AG04450 (cell line): ENCODE results near the gene CD9. TPM values are rescaled to one million over a fixed set of nuclear protein-coding genes. Genes with fewer than 3 reads are reported as not detected.

Experiments used
- CTCF ChIA-PET: fragments of 300-600, 350-600 bp; formaldehyde crosslinking; extraction: SDS; loops from one replicate; lab custom pipeline; 2022; ENCODE audit warnings: antibody characterized with exemption, inconsistent platforms; lab: Charles Lee
- POLR2A ChIA-PET: fragments of 350-600 bp; formaldehyde crosslinking; extraction: SDS; loops from one replicate; lab custom pipeline; 2021; ENCODE audit warnings: antibody characterized with exemption, inconsistent platforms; lab: Yijun Ruan, JAX
- DNase-seq: peaks from one replicate; pipeline ENCODE4 v3.0.0-alpha.2; 2011; ENCODE audit warnings: low read depth, low spot score
- H3K27ac ChIP-seq: one replicate; pipeline ENCODE4 v1.5.1; 2012; ENCODE audit warnings: low read depth, low read length, control low read depth
- H3K27me3 ChIP-seq: one replicate; pipeline ENCODE4 v1.6.0; 2012; ENCODE audit warnings: low read length; ENCODE audit not compliant: control insufficient read depth, insufficient read depth
- H3K4me3 ChIP-seq: 2 replicates; pipeline ENCODE4 v1.5.1; 2011; ENCODE audit warnings: mild to moderate bottlenecking, low read depth, low read length, control low read depth
- H3K9me3 ChIP-seq: 2 replicates; pipeline ENCODE4 v1.5.1; 2012; ENCODE audit warnings: low read length; ENCODE audit not compliant: control insufficient read depth, insufficient read depth
- polyA plus RNA-seq: library from polyadenylated mRNA; depleted of rRNA; stranded (reverse); fragments of >200 nt; gene quantifications from 2 replicates; pipeline ENCODE4 v1.2.3, GENCODE V29; 2011
- TF ChIP-seq, protein P1 (sequence below): IDR thresholded peaks from 2 replicates; pipeline ENCODE4 v1.5.1; 2011; ENCODE audit warnings: low read depth, low read length, control low read depth, inconsistent platforms

Gene CD9
- polyA plus RNA-seq, 1 experiment = 177 TPM

GRCh38 chr12:6222078-6222654 is 22.0 kb downstream of the CD9 start:
- TF ChIP-seq, protein P1, sequence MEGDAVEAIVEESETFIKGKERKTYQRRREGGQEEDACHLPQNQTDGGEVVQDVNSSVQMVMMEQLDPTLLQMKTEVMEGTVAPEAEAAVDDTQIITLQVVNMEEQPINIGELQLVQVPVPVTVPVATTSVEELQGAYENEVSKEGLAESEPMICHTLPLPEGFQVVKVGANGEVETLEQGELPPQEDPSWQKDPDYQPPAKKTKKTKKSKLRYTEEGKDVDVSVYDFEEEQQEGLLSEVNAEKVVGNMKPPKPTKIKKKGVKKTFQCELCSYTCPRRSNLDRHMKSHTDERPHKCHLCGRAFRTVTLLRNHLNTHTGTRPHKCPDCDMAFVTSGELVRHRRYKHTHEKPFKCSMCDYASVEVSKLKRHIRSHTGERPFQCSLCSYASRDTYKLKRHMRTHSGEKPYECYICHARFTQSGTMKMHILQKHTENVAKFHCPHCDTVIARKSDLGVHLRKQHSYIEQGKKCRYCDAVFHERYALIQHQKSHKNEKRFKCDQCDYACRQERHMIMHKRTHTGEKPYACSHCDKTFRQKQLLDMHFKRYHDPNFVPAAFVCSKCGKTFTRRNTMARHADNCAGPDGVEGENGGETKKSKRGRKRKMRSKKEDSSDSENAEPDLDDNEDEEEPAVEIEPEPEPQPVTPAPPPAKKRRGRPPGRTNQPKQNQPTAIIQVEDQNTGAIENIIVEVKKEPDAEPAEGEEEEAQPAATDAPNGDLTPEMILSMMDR = no peak
- Histone ChIP-seq H3K27ac (no peak overlapping the region), H3K9me3 (no peaks in the 10 kb centered on the region; the same call in 1 of the 2 replicates), H3K4me3 (no peak overlapping the region), H3K27me3 (no peaks in the 10 kb centered on the region)
- CTCF ChIA-PET = interaction anchor here (1.2 to 1.5 kb wide), 2 partner anchors 27 to 63 kb away, joined by 3 to 6 read pairs; no protein-coding TSS in a partner anchor
- POLR2A ChIA-PET = interaction anchor here (0.7 kb wide), 1 partner anchor 332 kb away, joined by 9 read pairs; no protein-coding TSS in a partner anchor
- no peak for DNase-seq

DNA sequence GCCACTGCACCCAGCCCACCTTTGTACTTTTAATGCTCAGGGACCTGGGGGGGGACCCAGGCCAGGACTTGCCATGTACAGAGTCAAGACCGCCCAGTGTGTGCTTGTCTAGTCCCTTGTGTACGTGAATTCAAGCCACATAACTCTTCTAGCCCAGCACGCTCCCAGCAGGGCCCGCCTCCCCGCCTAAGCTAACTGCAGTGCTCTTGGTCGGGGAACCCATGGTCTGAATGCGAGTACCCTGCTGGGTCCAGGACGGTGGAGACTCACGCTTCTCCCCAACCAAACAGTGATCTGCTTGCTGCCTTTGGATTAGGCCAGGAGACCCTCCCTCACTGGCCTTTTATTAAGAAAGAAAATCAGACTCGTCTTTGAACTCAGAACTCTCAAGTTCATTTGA is 23.3 kb downstream of the CD9 start:
- ChIA-PET POLR2A (no interaction called here), CTCF (interaction anchor here (0.7 kb wide), 1 partner anchor 187 kb away, joined by 3 read pairs; no protein-coding TSS in a partner anchor)
- Histone ChIP-seq H3K27ac (no peak overlapping the region), H3K27me3 (no peaks in the 10 kb centered on the region), H3K9me3 (no peaks in the 10 kb centered on the region; the same call in 1 of the 2 replicates), H3K4me3 (no peak overlapping the region)
- TF ChIP-seq, protein P1 = no peak
- DNase-seq = no peak

- POLR2A ChIA-PET = interaction anchor here (0.7 kb wide), 1 partner anchor 24 kb away, joined by 3 read pairs; the partner anchor contains the start of gene CD9
- H3K27ac ChIP-seq = peak overlapping the region; percentile 39
- no peak overlapping the region for H3K4me3 ChIP-seq
- CTCF ChIA-PET = interaction anchor here (1.1 to 2.3 kb wide), 3 partner anchors 14 to 55 kb away, joined by 3 to 8 read pairs (median 3); no protein-coding TSS in a partner anchor
- no peaks in the 10 kb centered on the region for H3K27me3 ChIP-seq
- H3K9me3 ChIP-seq = no peaks in the 10 kb centered on the region; the same call in 1 of the 2 replicates
- TF ChIP-seq, protein P1 = no peak
- DNase-seq = no peak
These were observed 24.4 kb downstream of the CD9 start for GRCh38 chr12:6224550-6224949.

DNA sequence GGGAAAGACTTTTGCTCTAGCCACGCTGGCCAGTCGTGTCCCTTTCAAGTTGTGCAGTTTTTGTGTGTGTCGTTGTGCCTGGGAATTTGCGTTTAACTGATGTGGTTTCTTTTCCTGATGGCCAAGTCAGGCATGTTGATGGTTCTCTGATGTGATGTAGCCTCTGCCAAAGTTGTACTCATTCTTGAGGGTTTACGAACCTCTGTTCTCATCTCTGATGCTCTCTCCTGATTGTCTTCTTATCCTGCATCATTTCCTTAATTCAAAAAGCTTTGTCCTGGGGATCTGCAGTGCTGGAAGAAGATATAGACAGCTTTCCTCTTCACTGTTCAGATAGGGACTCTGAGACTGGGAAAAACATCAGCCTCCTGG is 25.4 kb downstream of the CD9 start:
- ChIA-PET POLR2A (no interaction called here), CTCF (interaction anchor here (2.3 kb wide), 1 partner anchor 30 kb away, joined by 8 read pairs; no protein-coding TSS in a partner anchor)
- H3K4me3 ChIP-seq = no peak overlapping the region
- TF ChIP-seq, protein P1 = no peak
- peak overlapping the region; percentile 49 for H3K27ac ChIP-seq
- H3K27me3 ChIP-seq = no peaks in the 10 kb centered on the region
- H3K9me3 ChIP-seq = no peaks in the 10 kb centered on the region
- no peak for DNase-seq
